ENCODE results near the gene LYSMD4. TPM values are rescaled to one million over a fixed set of nuclear protein-coding genes. Genes with fewer than 3 reads are reported as not detected.

Gene LYSMD4
- total and polyA plus RNA-seq, 4 donors, result 3.9 to 12.1 (median 7.2) TPM

DNA sequence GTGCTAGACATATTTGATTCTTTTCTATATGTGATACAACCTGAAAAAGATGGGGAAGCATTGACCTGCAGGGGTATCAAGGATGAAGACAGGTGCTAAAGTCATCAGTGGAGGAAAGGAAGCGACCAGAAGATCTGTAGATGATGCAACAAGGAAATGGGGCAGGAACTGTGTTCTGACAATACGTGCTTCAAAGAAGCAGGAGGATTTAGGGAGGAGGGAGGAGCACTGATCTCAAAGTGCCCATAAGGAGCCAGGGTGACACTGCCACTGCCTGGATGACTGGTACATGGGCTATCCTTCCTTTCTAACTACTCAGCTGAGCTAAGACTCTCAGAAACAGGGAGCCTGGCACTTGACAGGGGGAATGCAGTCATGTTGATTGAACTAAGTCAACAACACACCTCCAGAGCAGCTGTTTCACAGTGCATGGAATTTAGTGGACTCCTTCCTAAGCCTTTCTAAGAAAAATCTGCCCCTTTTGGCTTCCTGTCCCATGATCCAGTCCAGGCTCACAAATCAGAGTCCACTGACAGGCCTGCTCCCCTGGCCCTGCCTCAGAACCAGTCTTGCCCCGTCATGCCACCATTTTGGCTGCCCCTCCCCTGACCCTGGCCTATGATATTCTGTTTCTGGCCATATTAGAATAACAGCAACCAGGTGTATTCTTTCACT is 12.0 kb downstream of the LYSMD4 start:
- WGBS, result 79% methylated on average over 3 of the region's 3 CpGs
- Histone ChIP-seq H3K9ac (ENCODE audit: low read depth in 1 of 2, low read length in 2 of 2) (no peak overlapping the region), H3K27me3 (ENCODE audit: control insufficient read depth in 4 of 4, insufficient read depth in 4 of 4, low read length in 3 of 4) (no peaks in the 10 kb centered on the region), H3K36me3 (ENCODE audit: control insufficient read depth in 4 of 4, insufficient read depth in 3 of 4, low read depth in 1 of 4, low read length in 3 of 4) (peaks cover 0 to 3% (median 0%) of the 10 kb centered on the region in 4 donors), H3K27ac (ENCODE audit: low read depth in 1 of 2, low read length in 2 of 2) (no peak overlapping the region), H3K9me3 (ENCODE audit: control insufficient read depth in 4 of 4, low read length in 3 of 4) (no peaks in the 10 kb centered on the region), H3K4me3 (ENCODE audit: low read depth in 1 of 3, low read length in 3 of 3) (no peak overlapping the region), H3K4me1 (ENCODE audit: control insufficient read depth in 4 of 4, insufficient read depth in 4 of 4, low read length in 3 of 4) (no peaks in the 10 kb centered on the region)
- TF ChIP-seq, protein P1, sequence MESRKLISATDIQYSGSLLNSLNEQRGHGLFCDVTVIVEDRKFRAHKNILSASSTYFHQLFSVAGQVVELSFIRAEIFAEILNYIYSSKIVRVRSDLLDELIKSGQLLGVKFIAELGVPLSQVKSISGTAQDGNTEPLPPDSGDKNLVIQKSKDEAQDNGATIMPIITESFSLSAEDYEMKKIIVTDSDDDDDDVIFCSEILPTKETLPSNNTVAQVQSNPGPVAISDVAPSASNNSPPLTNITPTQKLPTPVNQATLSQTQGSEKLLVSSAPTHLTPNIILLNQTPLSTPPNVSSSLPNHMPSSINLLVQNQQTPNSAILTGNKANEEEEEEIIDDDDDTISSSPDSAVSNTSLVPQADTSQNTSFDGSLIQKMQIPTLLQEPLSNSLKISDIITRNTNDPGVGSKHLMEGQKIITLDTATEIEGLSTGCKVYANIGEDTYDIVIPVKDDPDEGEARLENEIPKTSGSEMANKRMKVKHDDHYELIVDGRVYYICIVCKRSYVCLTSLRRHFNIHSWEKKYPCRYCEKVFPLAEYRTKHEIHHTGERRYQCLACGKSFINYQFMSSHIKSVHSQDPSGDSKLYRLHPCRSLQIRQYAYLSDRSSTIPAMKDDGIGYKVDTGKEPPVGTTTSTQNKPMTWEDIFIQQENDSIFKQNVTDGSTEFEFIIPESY (IDR thresholded peaks at IDR 0.05), result no peak
- TF ChIP-seq, protein P2, sequence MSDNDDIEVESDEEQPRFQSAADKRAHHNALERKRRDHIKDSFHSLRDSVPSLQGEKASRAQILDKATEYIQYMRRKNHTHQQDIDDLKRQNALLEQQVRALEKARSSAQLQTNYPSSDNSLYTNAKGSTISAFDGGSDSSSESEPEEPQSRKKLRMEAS (IDR thresholded peaks at IDR 0.05), result no peak
- TF ChIP-seq, protein P3, sequence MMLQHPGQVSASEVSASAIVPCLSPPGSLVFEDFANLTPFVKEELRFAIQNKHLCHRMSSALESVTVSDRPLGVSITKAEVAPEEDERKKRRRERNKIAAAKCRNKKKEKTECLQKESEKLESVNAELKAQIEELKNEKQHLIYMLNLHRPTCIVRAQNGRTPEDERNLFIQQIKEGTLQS (IDR thresholded peaks at IDR 0.05), result no peak
- TF ChIP-seq HNF4G (IDR thresholded peaks at IDR 0.05), result no peak
- TF ChIP-seq HNF4A (conservative IDR thresholded peaks at IDR 0.05), result no peak
- TF ChIP-seq, protein P4, sequence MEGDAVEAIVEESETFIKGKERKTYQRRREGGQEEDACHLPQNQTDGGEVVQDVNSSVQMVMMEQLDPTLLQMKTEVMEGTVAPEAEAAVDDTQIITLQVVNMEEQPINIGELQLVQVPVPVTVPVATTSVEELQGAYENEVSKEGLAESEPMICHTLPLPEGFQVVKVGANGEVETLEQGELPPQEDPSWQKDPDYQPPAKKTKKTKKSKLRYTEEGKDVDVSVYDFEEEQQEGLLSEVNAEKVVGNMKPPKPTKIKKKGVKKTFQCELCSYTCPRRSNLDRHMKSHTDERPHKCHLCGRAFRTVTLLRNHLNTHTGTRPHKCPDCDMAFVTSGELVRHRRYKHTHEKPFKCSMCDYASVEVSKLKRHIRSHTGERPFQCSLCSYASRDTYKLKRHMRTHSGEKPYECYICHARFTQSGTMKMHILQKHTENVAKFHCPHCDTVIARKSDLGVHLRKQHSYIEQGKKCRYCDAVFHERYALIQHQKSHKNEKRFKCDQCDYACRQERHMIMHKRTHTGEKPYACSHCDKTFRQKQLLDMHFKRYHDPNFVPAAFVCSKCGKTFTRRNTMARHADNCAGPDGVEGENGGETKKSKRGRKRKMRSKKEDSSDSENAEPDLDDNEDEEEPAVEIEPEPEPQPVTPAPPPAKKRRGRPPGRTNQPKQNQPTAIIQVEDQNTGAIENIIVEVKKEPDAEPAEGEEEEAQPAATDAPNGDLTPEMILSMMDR (IDR thresholded peaks at IDR 0.05; ENCODE audit: low read depth, low read length, missing input control), result no peak
- no peak for TF ChIP-seq YY1 (IDR thresholded peaks at IDR 0.05)
- no peak for TF ChIP-seq FOXA1 (IDR thresholded peaks at IDR 0.05)
- no peak for TF ChIP-seq TAF1 (conservative IDR thresholded peaks at IDR 0.05)
- TF ChIP-seq FOXA2 (IDR thresholded peaks at IDR 0.05), result no peak
- no peak for TF ChIP-seq RAD21 (IDR thresholded peaks at IDR 0.05)
- no peak for TF ChIP-seq NR2F2 (IDR thresholded peaks at IDR 0.05)
- DNase-seq (ENCODE audit: low spot score), result no peak

DNA sequence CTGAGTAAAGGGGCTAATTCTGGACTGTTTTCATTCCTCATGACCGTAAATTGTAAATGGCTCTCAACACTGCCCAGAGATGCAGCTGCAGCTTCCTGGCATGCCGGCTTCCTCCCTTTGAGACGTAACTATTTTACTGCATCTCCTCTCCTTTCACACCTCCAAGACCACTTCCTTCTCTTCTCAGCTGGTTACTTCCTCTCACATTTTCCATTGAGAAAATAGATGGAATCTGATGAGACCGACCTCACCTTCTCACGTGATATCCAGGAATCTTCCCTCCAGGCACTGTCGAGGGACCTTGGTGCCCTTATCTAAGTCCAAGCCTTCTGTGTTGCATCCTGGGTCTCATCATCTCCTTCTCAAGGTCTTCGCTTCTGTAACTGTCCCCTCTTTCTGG is 12.7 kb downstream of the LYSMD4 start:
- TF ChIP-seq, protein P4 (IDR thresholded peaks at IDR 0.05; ENCODE audit: low read depth, low read length, missing input control), result no peak
- no peak for TF ChIP-seq TAF1 (conservative IDR thresholded peaks at IDR 0.05)
- TF ChIP-seq, protein P5, sequence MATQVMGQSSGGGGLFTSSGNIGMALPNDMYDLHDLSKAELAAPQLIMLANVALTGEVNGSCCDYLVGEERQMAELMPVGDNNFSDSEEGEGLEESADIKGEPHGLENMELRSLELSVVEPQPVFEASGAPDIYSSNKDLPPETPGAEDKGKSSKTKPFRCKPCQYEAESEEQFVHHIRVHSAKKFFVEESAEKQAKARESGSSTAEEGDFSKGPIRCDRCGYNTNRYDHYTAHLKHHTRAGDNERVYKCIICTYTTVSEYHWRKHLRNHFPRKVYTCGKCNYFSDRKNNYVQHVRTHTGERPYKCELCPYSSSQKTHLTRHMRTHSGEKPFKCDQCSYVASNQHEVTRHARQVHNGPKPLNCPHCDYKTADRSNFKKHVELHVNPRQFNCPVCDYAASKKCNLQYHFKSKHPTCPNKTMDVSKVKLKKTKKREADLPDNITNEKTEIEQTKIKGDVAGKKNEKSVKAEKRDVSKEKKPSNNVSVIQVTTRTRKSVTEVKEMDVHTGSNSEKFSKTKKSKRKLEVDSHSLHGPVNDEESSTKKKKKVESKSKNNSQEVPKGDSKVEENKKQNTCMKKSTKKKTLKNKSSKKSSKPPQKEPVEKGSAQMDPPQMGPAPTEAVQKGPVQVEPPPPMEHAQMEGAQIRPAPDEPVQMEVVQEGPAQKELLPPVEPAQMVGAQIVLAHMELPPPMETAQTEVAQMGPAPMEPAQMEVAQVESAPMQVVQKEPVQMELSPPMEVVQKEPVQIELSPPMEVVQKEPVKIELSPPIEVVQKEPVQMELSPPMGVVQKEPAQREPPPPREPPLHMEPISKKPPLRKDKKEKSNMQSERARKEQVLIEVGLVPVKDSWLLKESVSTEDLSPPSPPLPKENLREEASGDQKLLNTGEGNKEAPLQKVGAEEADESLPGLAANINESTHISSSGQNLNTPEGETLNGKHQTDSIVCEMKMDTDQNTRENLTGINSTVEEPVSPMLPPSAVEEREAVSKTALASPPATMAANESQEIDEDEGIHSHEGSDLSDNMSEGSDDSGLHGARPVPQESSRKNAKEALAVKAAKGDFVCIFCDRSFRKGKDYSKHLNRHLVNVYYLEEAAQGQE (IDR thresholded peaks at IDR 0.05), result no peak
- TF ChIP-seq YY1 (IDR thresholded peaks at IDR 0.05), result no peak
- TF ChIP-seq RXRA (IDR thresholded peaks at IDR 0.05), result no peak
- TF ChIP-seq, protein P2 (IDR thresholded peaks at IDR 0.05), result no peak
- no peak for TF ChIP-seq FOXA2 (IDR thresholded peaks at IDR 0.05)
- TF ChIP-seq RAD21 (IDR thresholded peaks at IDR 0.05), result no peak
- TF ChIP-seq JUND (IDR thresholded peaks at IDR 0.05), result no peak
- TF ChIP-seq GABPA (IDR thresholded peaks at IDR 0.05 in 1 of 2, conservative IDR thresholded peaks at IDR 0.05 in 1 of 2), result no peak
- TF ChIP-seq, protein P3 (IDR thresholded peaks at IDR 0.05), result no peak
- TF ChIP-seq HNF4A (conservative IDR thresholded peaks at IDR 0.05), result no peak
- no peak for TF ChIP-seq FOXA1 (IDR thresholded peaks at IDR 0.05)
- no peak for TF ChIP-seq SP1 (IDR thresholded peaks at IDR 0.05)
- TF ChIP-seq NR2F2 (IDR thresholded peaks at IDR 0.05), result no peak
- Histone ChIP-seq H3K9ac (ENCODE audit: low read depth in 1 of 2, low read length in 2 of 2) (no peak overlapping the region), H3K27ac (ENCODE audit: low read depth in 1 of 2, low read length in 2 of 2) (no peak overlapping the region), H3K4me1 (ENCODE audit: control insufficient read depth in 4 of 4, insufficient read depth in 4 of 4, low read length in 3 of 4) (no peaks in the 10 kb centered on the region), H3K9me3 (ENCODE audit: control insufficient read depth in 4 of 4, low read length in 3 of 4) (no peaks in the 10 kb centered on the region), H3K4me3 (ENCODE audit: low read depth in 1 of 3, low read length in 3 of 3) (no peak overlapping the region), H3K36me3 (ENCODE audit: control insufficient read depth in 4 of 4, insufficient read depth in 3 of 4, low read depth in 1 of 4, low read length in 3 of 4) (peaks cover 0 to 3% (median 2%) of the 10 kb centered on the region in 4 donors), H3K27me3 (ENCODE audit: control insufficient read depth in 4 of 4, insufficient read depth in 4 of 4, low read length in 3 of 4) (no peaks in the 10 kb centered on the region)
- WGBS, result 84% methylated on average over 7 of the region's 7 CpGs
- no peak for DNase-seq (ENCODE audit: low spot score)

Data from liver (tissue), 9 donors.